G401 (cell line): ENCODE measurements around the gene ABCA8. TPM values are rescaled to one million over a fixed set of nuclear protein-coding genes. Genes with fewer than 3 reads are reported as not detected.
"Not testable (repeated sequence)": the region's sequence is repeated elsewhere in the genome, so short reads cannot be mapped to it uniquely, and the experiment has no call there.

ENCODE experiments used
- DNase-seq: peaks from one replicate; pipeline ENCODE4 v3.0.0-alpha.2; 2015; ENCODE audit warnings: low spot score
- in situ Hi-C: cut with HindIII; loops from 2 replicates; pipeline ENCODE4 v1.10.0; 2016; ENCODE audit warnings: low sequenced_read_pairs, mixed read lengths
- total RNA-seq: library from RNA; depleted of rRNA; stranded (reverse); fragments of >200 nt; shearing (Covaris generic); gene quantifications from 2 replicates; pipeline ENCODE4 v1.2.3, GENCODE V29; 2014; rRNA removed

The ABCA8 gene
- total RNA-seq, 1 experiment from 2014 or later, result not detected

- DNase-seq, result no peak
- in situ Hi-C loops, result no loop called here
Measured at GRCh38 chr17:68840073-68840472, 115.1 kb downstream of the ABCA8 start.

GRCh38 chr17:68835071-68835470, 120.1 kb downstream of the ABCA8 start:
- DNase-seq, result no peak
- in situ Hi-C loops, result no loop called here

GRCh38 chr17:68834328-68834836, 120.8 kb downstream of the ABCA8 start:
- in situ Hi-C loops, result no loop called here
- no peak for DNase-seq

- in situ Hi-C loops, result no loop called here
- no peak for DNase-seq
Measured at GRCh38 chr17:68832109-68832802, 122.9 kb downstream of the ABCA8 start.

GRCh38 chr17:68831170-68831569, 124.0 kb downstream of the ABCA8 start:
- DNase-seq, result no peak
- in situ Hi-C loops, result no loop called here

- in situ Hi-C loops, result no loop called here
- DNase-seq, result no peak
Measured at GRCh38 chr17:68830313-68830712, 124.9 kb downstream of the ABCA8 start.

- in situ Hi-C loops, result no loop called here
- DNase-seq, result no peak
Measured at GRCh38 chr17:68829211-68829610, 126.0 kb downstream of the ABCA8 start.

- DNase-seq, result no peak
- in situ Hi-C loops, result no loop called here
Measured at GRCh38 chr17:68824707-68825106, 130.5 kb downstream of the ABCA8 start.

GRCh38 chr17:68824185-68824584, 131.0 kb downstream of the ABCA8 start:
- in situ Hi-C loops, DNase-seq: not testable (repeated sequence)

GRCh38 chr17:68822719-68823289, 132.4 kb downstream of the ABCA8 start:
- in situ Hi-C loops, result no loop called here
- DNase-seq, result no peak

GRCh38 chr17:68821860-68822696, 133.1 kb downstream of the ABCA8 start:
- no peak for DNase-seq
- in situ Hi-C loops, result no loop called here

GRCh38 chr17:68820825-68821481, 134.2 kb downstream of the ABCA8 start:
- DNase-seq, result no peak
- in situ Hi-C loops, result no loop called here

GRCh38 chr17:68820476-68820824, 134.7 kb downstream of the ABCA8 start:
- in situ Hi-C loops, result no loop called here
- no peak for DNase-seq

- in situ Hi-C loops, result no loop called here
- no peak for DNase-seq
Measured at GRCh38 chr17:68819465-68819864, 135.7 kb downstream of the ABCA8 start.

Other genes with a start within 250 kb of the ABCA8 start
- not detected in 2 replicates for gene ABCA9, start 105.5 kb upstream of the ABCA8 start, total RNA-seq
- 0.03 and 0.37 TPM in 2 replicates for gene ABCA6, start 186.5 kb upstream of the ABCA8 start, total RNA-seq